Measurements from ENCODE around the gene NUP214.

- TF ChIP-seq TAF1 (IDR thresholded peaks at IDR 0.05; ENCODE audit: low read depth, low read length) (no peak), POLR2A (IDR thresholded peaks at IDR 0.05; ENCODE audit: low read depth, low read length) (no peak), POLR2AphosphoS5 (IDR thresholded peaks at IDR 0.05; ENCODE audit: low read depth, low read length) (no peak), SPI1 (IDR thresholded peaks at IDR 0.05; ENCODE audit: low read depth, low read length) (no peak)
Measured at GRCh38 chr9:131216806-131217205, 91.4 kb downstream of the NUP214 start.
